Colon (tissue), 2 donors: Measurements from ENCODE around the gene CLEC9A.
A peak's percentile ranks its signal among the peaks of the same experiment; 100 is the strongest.

Experiments
- FAIRE-seq: peaks from 2 replicates; lab custom pipeline; 2012; peaks lifted over from hg19 to GRCh38; lab: Jason Lieb, UNC
- donor health status: control.
- donor health status: control.

Gene CLEC9A

DNA sequence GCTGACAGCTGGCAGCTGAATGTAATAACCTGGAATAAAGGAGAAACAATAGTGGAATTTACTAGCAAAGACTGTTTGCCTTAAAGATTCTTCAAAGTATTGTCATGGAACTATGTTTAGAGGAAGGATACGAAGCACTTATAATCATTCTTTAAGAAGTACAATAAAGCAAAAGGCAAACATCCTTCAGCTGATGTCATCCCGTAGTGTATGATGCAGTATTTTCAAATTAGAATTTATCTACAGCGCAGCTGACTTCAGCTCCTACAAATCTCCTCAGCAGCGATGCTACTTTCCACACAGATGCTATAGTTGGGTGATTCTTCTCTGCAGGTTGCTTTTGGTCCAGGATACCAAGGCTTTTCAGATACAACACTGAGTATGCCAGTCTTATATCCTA is 36.8 kb downstream of the CLEC9A start:
- FAIRE-seq, result no peak

GRCh38 chr12:10067942-10068341 is 37.5 kb downstream of the CLEC9A start:
- FAIRE-seq, result no peak

GRCh38 chr12:10068644-10069043 is 38.2 kb downstream of the CLEC9A start:
- FAIRE-seq, result no peak

DNA sequence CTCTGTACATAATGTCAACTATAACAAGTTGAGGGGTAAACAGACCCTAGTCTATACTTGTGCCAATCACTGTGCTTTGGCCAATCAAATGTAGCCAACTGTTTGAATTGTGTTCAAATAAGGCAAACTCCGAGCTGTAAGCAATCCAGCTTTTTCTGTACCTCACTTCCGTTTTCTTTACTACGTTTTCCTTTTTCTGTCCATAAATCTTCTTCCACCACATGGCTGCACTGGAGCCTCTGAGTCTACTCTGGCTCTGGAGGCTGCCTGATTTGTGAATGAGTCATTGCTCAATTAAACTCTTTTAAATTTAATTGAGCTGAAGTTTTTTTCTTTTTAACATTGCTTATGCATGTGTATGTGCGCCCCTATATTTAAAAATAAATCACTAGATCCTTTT is 38.6 kb downstream of the CLEC9A start:
- FAIRE-seq, result no peak

DNA sequence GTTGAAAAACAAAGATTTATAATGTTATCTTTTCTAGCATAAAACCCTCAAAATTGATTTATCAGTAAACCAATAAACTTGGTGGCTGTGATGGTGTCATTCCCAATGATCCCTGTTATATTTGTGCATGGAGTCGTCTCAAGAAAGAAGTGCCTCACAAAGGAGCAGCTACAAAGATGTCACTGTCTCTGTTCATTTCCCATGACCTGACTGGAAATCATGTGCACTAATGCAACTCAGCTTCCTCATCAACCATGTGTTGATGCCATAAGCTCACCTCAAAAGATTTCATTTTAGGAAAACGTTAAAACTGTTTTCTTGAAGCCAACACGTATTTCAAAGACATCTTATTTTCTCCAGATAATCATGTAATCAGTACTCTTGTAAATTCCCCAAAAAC is 39.5 kb downstream of the CLEC9A start:
- FAIRE-seq, result no peak

DNA sequence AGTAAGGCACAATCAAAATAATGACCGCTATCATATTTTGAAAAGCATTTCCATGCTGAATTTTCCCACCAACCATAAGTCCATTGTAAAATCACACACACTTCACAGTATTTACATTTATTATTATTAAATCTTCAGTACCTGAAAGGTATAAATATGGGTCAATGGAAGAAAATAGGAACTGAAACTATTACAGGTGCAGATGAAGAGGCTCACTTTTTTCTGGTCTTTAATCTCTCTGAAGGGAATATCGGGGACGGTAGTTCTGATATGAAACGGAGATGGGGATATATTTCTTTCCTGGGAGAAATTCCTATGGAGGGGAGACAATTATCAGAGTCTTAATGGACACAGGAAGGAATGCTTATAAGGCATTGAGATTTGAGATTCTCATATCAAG is 39.9 kb downstream of the CLEC9A start:
- FAIRE-seq, result no peak

GRCh38 chr12:10072131-10072530 is 41.6 kb downstream of the CLEC9A start:
- FAIRE-seq, result no peak

- FAIRE-seq, result no peak
Measured at GRCh38 chr12:10073261-10073660, 42.8 kb downstream of the CLEC9A start.

DNA sequence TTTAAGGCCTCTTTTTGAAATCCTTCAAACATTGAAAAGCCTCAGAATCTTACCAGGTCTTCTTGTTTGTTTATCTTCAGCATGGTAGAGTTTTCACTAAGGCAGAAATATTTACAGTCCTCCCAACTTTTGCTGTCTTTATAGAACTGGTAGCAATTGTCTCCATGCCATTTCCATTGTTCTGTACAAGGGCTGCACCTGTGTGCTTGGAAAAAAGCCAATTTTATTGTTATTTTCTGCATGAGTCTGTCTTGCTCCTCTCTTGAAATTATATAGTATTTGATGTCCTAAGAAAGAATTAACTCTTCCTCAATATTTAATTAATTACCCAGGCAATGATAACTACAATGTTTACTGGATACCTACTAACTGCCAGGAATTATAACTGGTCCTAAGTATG is 45.0 kb downstream of the CLEC9A start:
- FAIRE-seq, result no peak

DNA sequence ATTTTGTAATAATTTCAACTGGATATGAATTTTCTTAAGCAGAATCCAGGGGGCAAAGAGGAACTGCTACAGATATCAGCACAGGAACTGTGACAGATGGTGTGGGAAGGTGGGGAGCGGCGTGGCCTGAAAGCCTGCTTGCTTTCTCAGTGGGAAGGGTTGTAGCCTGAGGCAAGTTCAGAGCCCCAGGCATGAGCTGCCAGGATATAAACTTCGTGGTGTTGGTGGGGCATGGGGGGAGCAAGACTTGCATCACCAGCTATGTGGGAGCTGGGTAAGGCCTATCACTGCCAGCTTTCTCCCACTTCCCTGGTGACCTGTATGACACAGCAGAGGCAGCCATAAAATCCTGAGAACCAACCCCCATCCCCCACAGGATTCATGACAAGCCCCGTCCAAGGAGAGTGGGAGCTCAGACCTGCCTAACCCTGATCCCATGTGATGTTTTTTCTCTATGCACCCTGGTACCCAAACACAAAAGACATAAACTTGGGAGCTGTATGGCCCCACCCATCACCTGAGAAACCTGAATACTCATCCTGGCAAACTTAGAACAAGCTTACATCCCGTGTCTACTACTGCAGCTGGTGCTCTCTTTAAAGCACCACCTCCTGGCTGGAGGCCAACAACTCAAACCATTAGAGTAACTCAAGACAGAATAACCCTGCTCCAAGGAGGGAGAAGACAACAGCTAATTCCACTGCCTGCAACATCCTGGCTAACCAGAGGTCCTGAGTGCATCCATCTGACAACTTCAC is 51.8 kb downstream of the CLEC9A start:
- FAIRE-seq, result no peak

DNA sequence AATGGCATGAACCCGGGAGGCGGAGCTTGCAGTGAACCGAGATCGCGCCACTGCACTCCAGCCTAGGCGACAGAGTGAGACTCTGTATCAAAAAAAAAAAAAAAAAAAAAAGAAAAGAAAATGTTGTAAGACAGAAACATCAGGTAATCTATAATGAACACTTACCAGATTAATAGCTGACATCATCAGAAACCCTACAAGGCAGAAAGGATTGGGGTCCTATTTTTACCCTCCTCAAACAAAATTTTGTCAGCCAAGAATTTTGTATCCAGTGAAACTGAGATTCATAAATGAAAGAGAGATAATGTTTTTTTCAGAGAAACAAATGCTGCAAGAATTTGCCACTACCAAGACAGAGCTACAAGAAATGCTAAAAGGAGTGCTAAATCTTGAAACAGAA is 54.3 kb downstream of the CLEC9A start:
- FAIRE-seq, result no peak

- peak; percentile 18 for FAIRE-seq
Measured at GRCh38 chr12:10086387-10086786, 55.9 kb downstream of the CLEC9A start.

DNA sequence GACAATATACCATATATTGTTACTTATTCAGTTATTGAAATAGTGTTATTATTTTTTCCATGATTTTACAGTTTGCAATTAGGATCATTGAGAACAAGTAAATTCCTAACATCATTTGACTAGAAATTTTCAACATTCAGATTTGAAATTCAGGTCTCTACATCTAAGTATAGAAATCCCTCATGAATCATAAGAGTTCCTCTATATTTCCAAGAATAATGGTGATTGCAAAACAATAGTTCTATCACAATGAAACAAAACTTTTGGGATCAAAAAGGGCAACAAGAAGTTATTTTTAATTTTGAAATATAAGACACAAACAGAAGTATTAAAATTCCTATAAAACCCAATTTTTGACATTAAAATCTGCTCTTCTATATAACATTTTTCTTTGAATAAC is 57.5 kb downstream of the CLEC9A start:
- no peak for FAIRE-seq

DNA sequence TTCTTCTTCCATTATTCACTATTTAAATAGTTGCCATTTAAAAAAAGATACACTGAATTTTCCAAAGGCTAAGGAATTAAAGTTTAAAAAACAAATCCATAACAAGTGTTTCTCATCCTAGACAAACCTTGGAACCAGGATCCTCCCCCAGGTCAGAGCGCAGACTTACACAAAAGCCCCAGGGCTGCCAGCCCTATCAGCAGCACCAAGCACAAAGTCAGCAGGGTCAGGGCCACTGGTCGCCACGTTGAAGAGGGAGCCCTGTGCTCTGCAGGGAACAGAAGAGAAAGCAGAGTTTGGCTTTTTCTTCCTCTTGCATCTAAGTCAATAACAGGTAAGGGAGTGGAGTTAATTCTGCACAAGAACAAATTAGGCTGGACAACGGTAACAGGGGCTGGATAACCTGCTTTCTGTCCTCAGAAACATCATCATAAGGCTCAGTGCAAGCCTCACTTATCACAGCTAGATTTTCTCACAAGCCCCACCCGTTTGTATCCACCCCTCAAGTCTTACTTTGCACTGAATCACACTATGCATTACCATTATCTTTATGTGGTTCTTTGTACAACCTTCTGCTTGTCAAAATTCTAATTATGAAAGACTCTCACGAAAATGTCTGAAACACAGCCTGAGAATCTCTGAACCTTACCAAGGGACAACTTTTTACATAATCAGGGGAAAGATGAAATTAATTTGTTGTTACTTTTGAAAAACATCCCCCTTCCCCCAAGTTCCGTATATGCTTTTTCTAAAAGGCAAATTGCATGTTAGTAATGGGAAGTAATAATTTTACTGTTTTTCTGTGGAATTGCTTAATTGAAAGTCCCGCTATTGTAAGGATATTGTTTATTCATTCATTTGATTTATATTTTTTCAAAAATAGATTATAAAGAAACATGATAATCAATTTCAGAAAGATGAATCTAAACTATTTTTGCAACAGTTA is 58.7 kb downstream of the CLEC9A start:
- no peak for FAIRE-seq

DNA sequence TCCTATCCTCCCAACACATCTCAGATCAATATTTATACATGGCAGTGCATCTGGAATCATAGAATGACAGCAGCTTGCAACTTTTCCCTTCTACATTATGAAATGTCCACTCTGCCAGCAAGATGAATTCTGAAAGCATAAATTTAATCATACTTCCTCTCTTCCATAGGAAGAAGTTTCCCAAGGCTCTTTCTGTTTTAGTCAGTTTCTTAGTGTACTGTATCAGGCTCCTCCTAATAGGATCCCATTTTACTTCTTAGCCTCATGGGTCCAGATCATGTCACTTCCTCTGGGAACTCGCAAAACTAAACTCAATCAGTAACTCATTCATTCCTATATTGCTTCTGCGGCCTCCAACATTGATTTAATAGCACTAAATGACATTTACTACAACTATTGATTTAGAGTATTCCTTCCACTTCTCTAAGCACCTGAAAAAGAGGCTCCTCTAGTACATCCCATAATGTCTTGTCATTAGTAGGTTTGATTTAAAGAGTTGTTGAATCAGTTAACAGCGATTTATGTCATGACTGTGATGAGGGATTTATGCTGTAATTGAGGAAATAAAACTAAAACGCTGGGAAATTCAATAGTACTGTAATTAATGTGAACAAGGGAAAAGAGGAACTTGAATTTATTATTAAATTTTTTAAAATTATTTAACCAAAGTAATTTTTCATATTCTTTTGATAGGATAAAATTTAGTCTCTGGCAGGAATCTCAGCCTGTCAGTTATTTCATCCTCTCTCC is 64.3 kb downstream of the CLEC9A start:
- no peak for FAIRE-seq

DNA sequence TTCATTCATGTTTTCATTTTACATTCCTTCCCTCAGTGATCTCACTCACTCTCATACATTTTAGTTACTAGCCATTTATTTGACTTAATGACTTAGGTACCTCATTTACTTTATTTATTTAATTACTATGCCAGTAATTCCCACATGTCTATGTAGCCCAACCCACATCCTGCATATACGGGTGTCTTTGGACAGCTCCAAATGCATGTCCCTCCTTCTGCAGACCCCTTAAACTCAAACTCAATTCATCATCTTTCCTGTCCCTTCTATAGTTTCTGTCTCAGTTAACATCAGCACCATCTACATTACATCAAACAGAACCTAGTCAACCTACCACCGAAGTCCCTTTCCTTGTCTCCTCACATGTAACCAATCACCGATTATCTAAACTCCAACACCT is 65.5 kb downstream of the CLEC9A start:
- no peak for FAIRE-seq

DNA sequence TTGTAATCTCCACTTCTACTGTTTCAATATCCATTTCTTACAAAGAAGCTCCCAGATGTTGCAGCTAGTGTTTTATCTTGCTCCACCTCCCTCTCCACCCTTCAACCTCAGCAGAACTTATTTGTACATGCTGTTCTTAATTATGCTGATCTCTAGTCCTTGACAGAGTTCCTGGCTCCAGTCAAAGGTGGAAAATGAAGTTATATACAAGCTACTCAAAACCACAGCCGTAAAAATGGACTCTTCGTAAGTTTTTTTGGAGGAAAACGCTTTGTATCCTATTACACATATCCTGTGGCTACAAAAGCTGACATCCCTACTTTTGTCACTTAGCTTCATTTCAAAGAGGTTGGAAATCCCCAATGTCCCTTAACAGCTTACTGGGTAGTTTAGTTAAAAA is 67.0 kb downstream of the CLEC9A start:
- no peak for FAIRE-seq

DNA sequence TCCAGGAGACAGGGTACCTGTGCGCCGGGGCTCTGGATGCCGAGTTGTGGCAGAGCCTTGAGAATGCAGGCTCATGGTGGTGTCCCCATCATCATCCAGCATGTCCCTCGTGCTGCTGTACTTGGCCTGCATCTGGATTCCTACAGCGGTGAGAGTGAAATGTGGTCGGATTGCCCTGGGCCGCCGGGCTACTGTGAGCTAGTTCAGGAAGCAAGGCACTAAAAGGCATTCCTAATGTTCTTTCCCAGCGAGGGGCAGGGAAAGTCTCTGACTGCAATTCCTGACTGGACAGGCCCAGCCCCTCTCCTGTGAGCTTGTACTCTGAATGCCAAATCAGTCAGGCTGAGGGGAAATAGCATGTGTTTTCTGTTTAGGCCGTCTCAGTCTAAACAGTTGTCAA is 68.3 kb downstream of the CLEC9A start, which contains the start of gene CLEC1A:
TSS of gene CLEC1A (minus strand) at position 195 of the 400 bp plus-strand sequence. CDS start at position 132, 63 bp downstream.
- FAIRE-seq, result no peak

GRCh38 chr12:10101042-10101579 is 70.6 kb downstream of the CLEC9A start:
- no peak for FAIRE-seq

GRCh38 chr12:10101648-10102220 is 71.3 kb downstream of the CLEC9A start:
- no peak for FAIRE-seq

- FAIRE-seq, result no peak
Measured at GRCh38 chr12:10102322-10102721, 71.8 kb downstream of the CLEC9A start.
